GM23338 (cell line): ENCODE measurements around the gene TSC22D2. TPM values are rescaled to one million over a fixed set of nuclear protein-coding genes. Genes with fewer than 3 reads are reported as not detected.

Experiments used
- ATAC-seq: fragments of 200-7000 bp; cut with Tn5 transposase; 3 replicates; pipeline ENCODE4 v1.9.1; 2020
- DNase-seq: peaks from one replicate; pipeline ENCODE4 v3.0.0-alpha.2; 2015; ENCODE audit warnings: low spot score
- H2AFZ ChIP-seq: fragments of 200-600 bp; sonication (generic); 2 replicates; pipeline ENCODE4 v1.8.0; 2016; ENCODE audit warnings: antibody characterized with exemption, mild to moderate bottlenecking, moderate library complexity
- H3F3A ChIP-seq: fragments of 200-600 bp; sonication (generic); replicated peaks from 2 replicates; pipeline ENCODE4 v1.8.0; 2017; ENCODE audit warnings: antibody characterized with exemption, mixed run types, low read depth
- H3K27ac ChIP-seq: fragments of 200-600 bp; sonication (generic); 2 replicates; pipeline ENCODE4 v1.6.1; 2016; ENCODE audit warnings: low read depth
- H3K27me3 ChIP-seq: fragments of 200-600 bp; sonication (generic); 2 replicates; pipeline ENCODE4 v1.8.0; 2016; ENCODE audit warnings: mild to moderate bottlenecking, mixed run types, moderate library complexity; ENCODE audit not compliant: insufficient read depth
- H3K36me3 ChIP-seq: fragments of 200-600 bp; sonication (generic); 2 replicates; pipeline ENCODE4 v1.8.0; 2016; ENCODE audit warnings: mild to moderate bottlenecking; ENCODE audit not compliant: insufficient read depth
- H3K4me1 ChIP-seq: fragments of 200-600 bp; sonication (generic); 2 replicates; pipeline ENCODE4 v1.8.0; 2016; ENCODE audit warnings: mild to moderate bottlenecking, moderate library complexity; ENCODE audit not compliant: insufficient read depth
- H3K4me2 ChIP-seq: fragments of 200-600 bp; sonication (generic); 2 replicates; pipeline ENCODE4 v1.7.1; 2017; ENCODE audit warnings: mixed run types
- H3K4me3 ChIP-seq: fragments of 200-600 bp; sonication (generic); 2 replicates; pipeline ENCODE4 v1.6.1; 2016; ENCODE audit warnings: mixed run types
- H3K79me2 ChIP-seq: fragments of 200-600 bp; sonication (generic); replicated peaks from 2 replicates; pipeline ENCODE4 v1.8.0; 2017; ENCODE audit warnings: mild to moderate bottlenecking; ENCODE audit not compliant: insufficient read depth
- H3K9me2 ChIP-seq: fragments of 200-600 bp; sonication (generic); 2 replicates; pipeline ENCODE4 v1.8.0; 2017; ENCODE audit not compliant: insufficient read depth
- H4K20me1 ChIP-seq: fragments of 200-600 bp; sonication (generic); replicated peaks from 2 replicates; pipeline ENCODE4 v1.8.0; 2017; ENCODE audit warnings: mild to moderate bottlenecking; ENCODE audit not compliant: insufficient read depth
- H3K27ac Mint-ChIP-seq: 2 replicates; pipeline ENCODE4 v1.8.0; 2020; ENCODE audit warnings: inconsistent platforms, mild to moderate bottlenecking, moderate library complexity, mixed read lengths
- H3K27me3 Mint-ChIP-seq: 3 replicates; pipeline ENCODE4 v1.8.0; 2022; ENCODE audit warnings: low read depth, mild to moderate bottlenecking, moderate library complexity, mixed read lengths, inconsistent platforms; ENCODE audit not compliant: insufficient read depth, poor library complexity
- H3K36me3 Mint-ChIP-seq: 3 replicates; pipeline ENCODE4 v1.8.0; 2021; ENCODE audit warnings: low read depth, mild to moderate bottlenecking, inconsistent platforms, moderate library complexity, mixed read lengths
- H3K4me1 Mint-ChIP-seq: 3 replicates; pipeline ENCODE4 v1.8.0; 2020; ENCODE audit warnings: mild to moderate bottlenecking, inconsistent platforms, mixed read lengths
- H3K4me3 Mint-ChIP-seq: 3 replicates; pipeline ENCODE4 v1.8.0; 2021; ENCODE audit warnings: moderate library complexity, mild to moderate bottlenecking, inconsistent platforms, mixed read lengths
- H3K9me3 Mint-ChIP-seq: 3 replicates; pipeline ENCODE4 v1.8.0; 2020; ENCODE audit warnings: moderate library complexity, mild to moderate bottlenecking, inconsistent platforms, mixed read lengths
- CREB1 ChIP-seq: fragments of 250-450 bp; sonication (Bioruptor Pico); IDR thresholded peaks from 2 replicates; pipeline ENCODE4 v1.5.0; 2020; ENCODE audit warnings: low read depth, mild to moderate bottlenecking, moderate library complexity
- CTCF ChIP-seq, 2 experiments: fragments of 200-600 bp in 1 of 2; sonication (generic) in 1 of 2; conservative IDR thresholded peaks; 2 replicates each; pipeline versions ENCODE4 v1.5.1 to v1.6.1; 2016 to 2017; ENCODE audit warnings: antibody characterized with exemption in 2 of 2, low read depth in 2 of 2, mild to moderate bottlenecking in 2 of 2, moderate library complexity in 1 of 2
- EZH2 ChIP-seq: fragments of 200-600 bp; sonication (generic); IDR thresholded peaks from one replicate; pipeline ENCODE4 v1.8.0; 2017; ENCODE audit warnings: antibody characterized with exemption, mild to moderate bottlenecking, low read depth; ENCODE audit not compliant: unreplicated experiment
- EZH2phosphoT487 ChIP-seq: fragments of 200-600 bp; sonication (generic); IDR thresholded peaks from one replicate; pipeline ENCODE4 v1.8.1; 2018; ENCODE audit warnings: antibody characterized with exemption; ENCODE audit not compliant: unreplicated experiment
- JUNB ChIP-seq: IDR thresholded peaks from one replicate; pipeline ENCODE4 v1.6.1; 2016; ENCODE audit warnings: antibody characterized with exemption; ENCODE audit not compliant: unreplicated experiment
- NANOG ChIP-seq: IDR thresholded peaks from 2 replicates; pipeline ENCODE4 v1.6.1; 2016; ENCODE audit warnings: antibody characterized with exemption, borderline replicate concordance
- REST ChIP-seq: IDR thresholded peaks from one replicate; pipeline ENCODE4 v1.6.1; 2018; ENCODE audit warnings: antibody characterized with exemption; ENCODE audit not compliant: unreplicated experiment
- STAT1 ChIP-seq: IDR thresholded peaks from one replicate; pipeline ENCODE4 v1.6.1; 2016; ENCODE audit warnings: antibody characterized with exemption; ENCODE audit not compliant: unreplicated experiment
- ZNF114 ChIP-seq: fragments of 250-450 bp; sonication (Bioruptor Pico); IDR thresholded peaks from 2 replicates; pipeline ENCODE4 v1.5.0; 2020; ENCODE audit warnings: mild to moderate bottlenecking, moderate library complexity
- ZNF462 ChIP-seq: fragments of 250-450 bp; sonication (Bioruptor Pico); IDR thresholded peaks from 2 replicates; pipeline ENCODE4 v1.5.0; 2020; ENCODE audit warnings: mild to moderate bottlenecking, moderate library complexity
- polyA plus RNA-seq: library from polyadenylated mRNA; unstranded; fragments of >200 nt; fragmentation: Nextera tagmentation; extraction: Ambion mirVana; gene quantifications from 2 replicates; pipeline ENCODE4 v1.2.1, GENCODE V29; 2016
- total RNA-seq: library from RNA; depleted of rRNA; stranded (reverse); fragments of >200 nt; shearing (Covaris generic); gene quantifications from 2 replicates; pipeline ENCODE4 v1.2.3, GENCODE V29; 2014

Gene TSC22D2
- total and polyA plus RNA-seq, 2 experiments from 2014 or later: 18.6 to 34.2 TPM

- TF ChIP-seq CTCF (conservative IDR thresholded peaks at IDR 0.05; ENCODE audit: low read depth in 2 of 2): no peak
- no peak for TF ChIP-seq ZNF114 (CRISPR knock-in tag)
- no peak for TF ChIP-seq ZNF462 (CRISPR knock-in tag)
- TF ChIP-seq EZH2phosphoT487: no peak
- no peak for TF ChIP-seq EZH2
Measured at GRCh38 chr3:150396956-150397550, 11.0 kb upstream of the TSC22D2 start (continued).

GRCh38 chr3:150399060-150399459, 9.0 kb upstream of the TSC22D2 start:
- Histone ChIP-seq H3K27me3 (no peaks in the 10 kb centered on the region), H3K27ac (no peak overlapping the region), H2AFZ (peak overlapping the region; percentile 12; the same call in 1 of the 2 replicates), H3K4me1 (peaks cover 6% of the 10 kb centered on the region; the same call in 1 of the 2 replicates), H3K79me2 (no peaks in the 10 kb centered on the region), H3K9me2 (no peaks in the 10 kb centered on the region), H3F3A (no peaks in the 10 kb centered on the region), H3K4me3 (no peak overlapping the region), H4K20me1 (no peaks in the 10 kb centered on the region), H3K36me3 (no peaks in the 10 kb centered on the region), H3K4me2 (no peak overlapping the region)
- peaks cover 14% of the 10 kb centered on the region; the same call in 2 of the 3 replicates for H3K4me1 Mint-ChIP-seq
- no peaks in the 10 kb centered on the region for H3K27me3 Mint-ChIP-seq
- ATAC-seq (peak; percentile 70), DNase-seq (peak; percentile 45)
- H3K27ac Mint-ChIP-seq: no peak overlapping the region
- no peaks in the 10 kb centered on the region for H3K9me3 Mint-ChIP-seq
- H3K36me3 Mint-ChIP-seq: no peaks in the 10 kb centered on the region
- no peak overlapping the region for H3K4me3 Mint-ChIP-seq
- no peak for TF ChIP-seq STAT1
- no peak for TF ChIP-seq NANOG
- no peak for TF ChIP-seq CTCF (conservative IDR thresholded peaks at IDR 0.05; ENCODE audit: low read depth in 2 of 2)
- no peak for TF ChIP-seq CREB1 (CRISPR knock-in tag)
- TF ChIP-seq JUNB: no peak
- no peak for TF ChIP-seq REST
- TF ChIP-seq ZNF114 (CRISPR knock-in tag): no peak
- no peak for TF ChIP-seq EZH2
